Ovary (tissue), 3 donors: ENCODE results near the gene CACHD1.

Experiments used
- POLR2A ChIP-seq: fragments of 450-650 bp; IDR thresholded peaks from one replicate; pipeline ENCODE4 v1.6.1; 2017; ENCODE audit warnings: antibody characterized with exemption, mild to moderate bottlenecking, moderate library complexity
- TF ChIP-seq, protein P1 (sequence below), 3 donors: fragments of 450-650 bp in 2 of 3; fragments of 200-600 bp in 1 of 3; IDR thresholded peaks; one replicate each; pipeline versions ENCODE4 v1.5.1 to v1.8.0; 2016 to 2022; ENCODE audit warnings: antibody characterized with exemption in 3 of 3, mild to moderate bottlenecking in 1 of 3
- donor health status: DM: no; HTN: no; CAD: no.

DNA sequence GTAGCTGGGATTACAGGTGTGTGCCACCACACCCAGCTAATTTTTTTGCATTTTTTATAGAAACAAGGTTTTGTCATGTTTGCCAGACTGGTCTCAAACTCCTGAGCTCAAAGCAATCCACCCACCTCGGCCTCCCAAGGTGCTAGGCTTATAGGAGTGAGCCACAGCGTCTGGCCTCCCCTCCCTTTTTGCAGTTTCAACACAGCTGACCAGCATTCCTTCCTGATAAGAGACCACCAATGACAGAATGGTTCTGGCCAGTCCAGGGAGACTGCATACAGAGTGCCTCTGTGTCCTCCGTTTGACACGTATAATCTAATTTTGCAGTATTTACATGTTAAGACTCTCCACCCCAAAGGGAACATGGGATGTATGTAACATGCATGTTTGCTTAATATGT is 46.4 kb upstream of the CACHD1 start:
- TF ChIP-seq, protein P1, sequence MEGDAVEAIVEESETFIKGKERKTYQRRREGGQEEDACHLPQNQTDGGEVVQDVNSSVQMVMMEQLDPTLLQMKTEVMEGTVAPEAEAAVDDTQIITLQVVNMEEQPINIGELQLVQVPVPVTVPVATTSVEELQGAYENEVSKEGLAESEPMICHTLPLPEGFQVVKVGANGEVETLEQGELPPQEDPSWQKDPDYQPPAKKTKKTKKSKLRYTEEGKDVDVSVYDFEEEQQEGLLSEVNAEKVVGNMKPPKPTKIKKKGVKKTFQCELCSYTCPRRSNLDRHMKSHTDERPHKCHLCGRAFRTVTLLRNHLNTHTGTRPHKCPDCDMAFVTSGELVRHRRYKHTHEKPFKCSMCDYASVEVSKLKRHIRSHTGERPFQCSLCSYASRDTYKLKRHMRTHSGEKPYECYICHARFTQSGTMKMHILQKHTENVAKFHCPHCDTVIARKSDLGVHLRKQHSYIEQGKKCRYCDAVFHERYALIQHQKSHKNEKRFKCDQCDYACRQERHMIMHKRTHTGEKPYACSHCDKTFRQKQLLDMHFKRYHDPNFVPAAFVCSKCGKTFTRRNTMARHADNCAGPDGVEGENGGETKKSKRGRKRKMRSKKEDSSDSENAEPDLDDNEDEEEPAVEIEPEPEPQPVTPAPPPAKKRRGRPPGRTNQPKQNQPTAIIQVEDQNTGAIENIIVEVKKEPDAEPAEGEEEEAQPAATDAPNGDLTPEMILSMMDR (IDR thresholded peaks at IDR 0.05) = no peak
- TF ChIP-seq POLR2A = no peak
